ENCODE data around the gene JUN. TPM values are rescaled to one million over a fixed set of nuclear protein-coding genes. Genes with fewer than 3 reads are reported as not detected.

The JUN gene
- polyA plus RNA-seq, 4 donors = 47.4 to 394 (median 66.2) TPM

DNA sequence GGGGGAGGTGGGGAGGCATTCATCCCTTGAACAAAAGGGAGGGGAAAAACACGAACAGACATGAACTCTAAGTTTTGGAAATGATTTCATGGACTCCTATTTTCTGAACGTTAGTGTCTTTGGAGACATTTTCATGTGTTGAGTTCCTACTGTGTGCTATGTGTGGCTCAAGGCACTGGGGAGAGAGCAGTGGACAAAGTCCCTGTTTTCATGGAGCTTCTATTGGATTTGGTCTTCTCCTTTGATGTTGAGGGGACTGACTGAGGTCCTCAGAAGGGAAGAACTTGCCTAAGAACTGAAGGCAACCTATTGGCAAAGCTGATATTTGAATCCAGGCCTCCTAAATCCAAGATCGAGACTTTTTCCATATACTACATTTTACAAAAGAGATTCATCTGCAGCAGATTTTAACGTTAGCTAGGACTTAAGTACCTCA, 30.4 kb downstream of the JUN start:
- no peak for FAIRE-seq
- DNase-seq = no peak
- no peak overlapping the region for H3K4me3 ChIP-seq (ENCODE audit: low read depth in 1 of 3, low read length in 3 of 3)
- no peak overlapping the region for H3K27ac ChIP-seq (ENCODE audit: low read depth in 1 of 3, low read length in 2 of 3)
- H3K36me3 ChIP-seq (ENCODE audit: control insufficient read depth in 3 of 3, insufficient read depth in 2 of 3, low read depth in 1 of 3, low read length in 3 of 3) = no peaks in the 10 kb centered on the region
- H3K9me3 ChIP-seq (ENCODE audit: control insufficient read depth in 2 of 2, insufficient read depth in 1 of 2, low read depth in 1 of 2, low read length in 1 of 2) = no peaks in the 10 kb centered on the region
- WGBS, 3 donors = 74 to 79% (median 75%) methylated on average over 4 of the region's 4 CpGs
- no peaks in the 10 kb centered on the region for H3K27me3 ChIP-seq (ENCODE audit: control insufficient read depth in 3 of 3, insufficient read depth in 3 of 3, low read length in 3 of 3)
- peaks cover 4 to 12% (median 10%) of the 10 kb centered on the region in 3 donors for H3K4me1 ChIP-seq (ENCODE audit: control insufficient read depth in 3 of 3, insufficient read depth in 2 of 3, low read depth in 1 of 3, low read length in 2 of 3)

DNA sequence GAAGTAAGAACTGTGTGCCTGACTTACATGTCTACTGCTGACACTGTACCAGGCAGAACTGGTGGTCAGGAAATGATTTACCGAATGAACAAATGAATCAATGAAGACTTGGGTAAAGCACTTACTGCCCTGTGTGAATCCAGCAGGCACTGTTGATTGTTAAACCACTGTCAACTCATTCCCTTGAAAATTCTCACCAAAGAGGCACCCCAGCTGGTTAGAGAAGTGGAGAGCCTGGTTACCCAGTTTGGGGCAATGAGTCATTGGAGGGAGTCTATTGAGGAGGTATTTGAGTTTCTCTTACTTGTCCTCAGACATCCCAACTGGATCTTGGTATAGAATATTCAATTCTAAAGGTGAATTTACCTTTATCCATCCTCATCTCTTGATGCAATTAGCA, 34.2 kb downstream of the JUN start:
- Histone ChIP-seq H3K4me1 (ENCODE audit: control insufficient read depth in 3 of 3, insufficient read depth in 2 of 3, low read depth in 1 of 3, low read length in 2 of 3) (peaks cover 0 to 2% (median 0%) of the 10 kb centered on the region in 3 donors), H3K27ac (ENCODE audit: low read depth in 1 of 3, low read length in 2 of 3) (no peak overlapping the region), H3K27me3 (ENCODE audit: control insufficient read depth in 3 of 3, insufficient read depth in 3 of 3, low read length in 3 of 3) (no peaks in the 10 kb centered on the region), H3K36me3 (ENCODE audit: control insufficient read depth in 3 of 3, insufficient read depth in 2 of 3, low read depth in 1 of 3, low read length in 3 of 3) (no peaks in the 10 kb centered on the region), H3K4me3 (ENCODE audit: low read depth in 1 of 3, low read length in 3 of 3) (no peak overlapping the region), H3K9me3 (ENCODE audit: control insufficient read depth in 2 of 2, insufficient read depth in 1 of 2, low read depth in 1 of 2, low read length in 1 of 2) (no peaks in the 10 kb centered on the region)
- WGBS, 3 donors = 95 to 100% (median 97%) methylated on average over 1 of the region's 1 CpG
- no peak for DNase-seq
- FAIRE-seq = no peak

DNA sequence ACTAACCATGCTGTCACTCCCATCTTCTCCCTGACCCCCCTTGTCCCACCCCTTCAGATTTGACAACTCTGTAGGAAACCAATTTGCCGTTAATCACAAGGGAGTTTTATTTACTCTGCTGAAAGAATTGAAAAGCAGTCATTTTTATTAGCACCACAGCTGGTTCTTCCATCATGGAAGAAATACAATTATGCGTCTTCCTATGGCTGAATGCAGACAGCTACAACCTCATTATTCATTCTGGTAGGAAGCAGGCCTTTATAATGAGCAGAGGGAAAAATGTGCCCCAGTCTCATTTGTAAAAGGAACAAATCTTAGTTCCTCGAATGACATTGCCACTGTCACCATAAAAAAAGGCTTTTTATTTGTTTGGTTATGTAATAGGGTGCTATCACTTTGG, 35.2 kb downstream of the JUN start:
- Histone ChIP-seq H3K27me3 (ENCODE audit: control insufficient read depth in 3 of 3, insufficient read depth in 3 of 3, low read length in 3 of 3) (no peaks in the 10 kb centered on the region), H3K4me1 (ENCODE audit: control insufficient read depth in 3 of 3, insufficient read depth in 2 of 3, low read depth in 1 of 3, low read length in 2 of 3) (no peaks in the 10 kb centered on the region), H3K27ac (ENCODE audit: low read depth in 1 of 3, low read length in 2 of 3) (no peak overlapping the region), H3K36me3 (ENCODE audit: control insufficient read depth in 3 of 3, insufficient read depth in 2 of 3, low read depth in 1 of 3, low read length in 3 of 3) (no peaks in the 10 kb centered on the region), H3K9me3 (ENCODE audit: control insufficient read depth in 2 of 2, insufficient read depth in 1 of 2, low read depth in 1 of 2, low read length in 1 of 2) (no peaks in the 10 kb centered on the region), H3K4me3 (ENCODE audit: low read depth in 1 of 3, low read length in 3 of 3) (no peak overlapping the region)
- FAIRE-seq = no peak
- 45 to 57% (median 48%) methylated on average over 3 of the region's 3 CpGs for WGBS, 3 donors
- DNase-seq = no peak

DNA sequence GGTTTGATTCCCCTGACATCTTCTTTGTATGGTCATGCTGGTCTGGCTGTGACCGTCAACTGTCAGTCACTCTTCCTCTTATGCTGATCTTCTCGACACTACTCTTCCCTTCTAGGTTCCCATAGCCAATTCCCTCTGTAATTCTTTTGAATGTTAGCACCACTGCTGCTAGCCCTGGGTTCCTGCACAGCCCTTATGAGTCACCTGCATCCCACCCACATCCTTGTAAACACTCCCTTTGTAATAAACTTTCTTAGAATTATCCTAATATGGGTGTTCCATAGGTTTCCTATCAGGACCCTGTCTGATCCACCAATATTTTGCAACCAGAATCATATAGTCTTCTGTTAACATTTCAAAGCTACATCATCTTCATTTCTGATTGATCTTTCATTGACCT, 37.1 kb downstream of the JUN start:
- no peak for DNase-seq
- no peak for FAIRE-seq
- H3K9me3 ChIP-seq (ENCODE audit: control insufficient read depth in 2 of 2, insufficient read depth in 1 of 2, low read depth in 1 of 2, low read length in 1 of 2) = no peaks in the 10 kb centered on the region
- H3K4me1 ChIP-seq (ENCODE audit: control insufficient read depth in 3 of 3, insufficient read depth in 2 of 3, low read depth in 1 of 3, low read length in 2 of 3) = no peaks in the 10 kb centered on the region
- H3K4me3 ChIP-seq (ENCODE audit: low read depth in 1 of 3, low read length in 3 of 3) = no peak overlapping the region
- H3K27ac ChIP-seq (ENCODE audit: low read depth in 1 of 3, low read length in 2 of 3) = no peak overlapping the region
- WGBS, 3 donors = 90 to 98% (median 93%) methylated on average over 2 of the region's 2 CpGs
- H3K27me3 ChIP-seq (ENCODE audit: control insufficient read depth in 3 of 3, insufficient read depth in 3 of 3, low read length in 3 of 3) = no peaks in the 10 kb centered on the region
- no peaks in the 10 kb centered on the region for H3K36me3 ChIP-seq (ENCODE audit: control insufficient read depth in 3 of 3, insufficient read depth in 2 of 3, low read depth in 1 of 3, low read length in 3 of 3)

DNA sequence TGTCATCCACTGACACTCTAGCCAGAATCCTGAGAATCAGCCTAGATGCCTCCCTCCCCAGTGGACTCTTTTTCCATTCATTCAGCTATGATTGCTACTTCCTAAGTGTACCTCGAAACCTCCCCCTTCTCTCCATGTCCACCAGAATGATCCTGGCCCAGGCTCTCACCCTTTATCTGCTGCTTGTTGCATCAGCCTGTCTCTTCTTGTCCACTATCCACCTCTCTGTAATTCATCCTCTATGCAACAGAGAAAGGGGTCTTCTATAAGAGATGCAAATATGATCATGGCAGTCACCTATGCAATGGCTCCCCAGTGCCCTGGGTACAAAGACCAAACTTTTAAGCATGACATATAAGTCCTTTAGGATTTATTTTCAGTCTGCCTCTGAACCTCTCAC, 37.7 kb downstream of the JUN start:
- H3K36me3 ChIP-seq (ENCODE audit: control insufficient read depth in 3 of 3, insufficient read depth in 2 of 3, low read depth in 1 of 3, low read length in 3 of 3) = no peaks in the 10 kb centered on the region
- H3K4me3 ChIP-seq (ENCODE audit: low read depth in 1 of 3, low read length in 3 of 3) = no peak overlapping the region
- no peak overlapping the region for H3K27ac ChIP-seq (ENCODE audit: low read depth in 1 of 3, low read length in 2 of 3)
- FAIRE-seq = no peak
- DNase-seq = no peak
- no peaks in the 10 kb centered on the region for H3K9me3 ChIP-seq (ENCODE audit: control insufficient read depth in 2 of 2, insufficient read depth in 1 of 2, low read depth in 1 of 2, low read length in 1 of 2)
- no peaks in the 10 kb centered on the region for H3K4me1 ChIP-seq (ENCODE audit: control insufficient read depth in 3 of 3, insufficient read depth in 2 of 3, low read depth in 1 of 3, low read length in 2 of 3)
- 88 to 95% (median 90%) methylated on average over 1 of the region's 1 CpG for WGBS, 3 donors
- H3K27me3 ChIP-seq (ENCODE audit: control insufficient read depth in 3 of 3, insufficient read depth in 3 of 3, low read length in 3 of 3) = no peaks in the 10 kb centered on the region

DNA sequence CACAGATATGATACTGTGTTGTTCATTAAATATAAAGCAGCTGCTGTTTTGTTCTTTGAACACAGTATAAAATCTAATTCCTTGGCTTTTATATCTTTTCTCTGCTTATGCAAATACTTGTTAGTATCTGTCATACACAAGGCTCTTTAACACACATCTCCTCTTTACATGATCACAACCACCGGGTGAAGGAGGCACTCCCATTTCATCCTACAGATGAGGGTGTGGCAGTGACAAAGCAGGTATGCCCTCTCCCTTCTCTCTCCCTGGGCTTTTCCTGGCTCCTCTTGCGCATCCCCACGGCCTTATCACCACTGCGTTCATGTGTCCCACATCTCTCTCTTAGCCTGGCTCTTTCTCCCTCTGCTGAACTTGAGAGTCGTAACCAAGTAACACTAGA, 38.2 kb downstream of the JUN start:
- no peak overlapping the region for H3K4me3 ChIP-seq (ENCODE audit: low read depth in 1 of 3, low read length in 3 of 3)
- no peaks in the 10 kb centered on the region for H3K9me3 ChIP-seq (ENCODE audit: control insufficient read depth in 2 of 2, insufficient read depth in 1 of 2, low read depth in 1 of 2, low read length in 1 of 2)
- FAIRE-seq (no peak), DNase-seq (no peak)
- no peaks in the 10 kb centered on the region for H3K36me3 ChIP-seq (ENCODE audit: control insufficient read depth in 3 of 3, insufficient read depth in 2 of 3, low read depth in 1 of 3, low read length in 3 of 3)
- H3K4me1 ChIP-seq (ENCODE audit: control insufficient read depth in 3 of 3, insufficient read depth in 2 of 3, low read depth in 1 of 3, low read length in 2 of 3) = no peaks in the 10 kb centered on the region
- 42 to 62% (median 43%) methylated on average over 5 of the region's 5 CpGs for WGBS, 3 donors
- no peak overlapping the region for H3K27ac ChIP-seq (ENCODE audit: low read depth in 1 of 3, low read length in 2 of 3)
- no peaks in the 10 kb centered on the region for H3K27me3 ChIP-seq (ENCODE audit: control insufficient read depth in 3 of 3, insufficient read depth in 3 of 3, low read length in 3 of 3)

DNA sequence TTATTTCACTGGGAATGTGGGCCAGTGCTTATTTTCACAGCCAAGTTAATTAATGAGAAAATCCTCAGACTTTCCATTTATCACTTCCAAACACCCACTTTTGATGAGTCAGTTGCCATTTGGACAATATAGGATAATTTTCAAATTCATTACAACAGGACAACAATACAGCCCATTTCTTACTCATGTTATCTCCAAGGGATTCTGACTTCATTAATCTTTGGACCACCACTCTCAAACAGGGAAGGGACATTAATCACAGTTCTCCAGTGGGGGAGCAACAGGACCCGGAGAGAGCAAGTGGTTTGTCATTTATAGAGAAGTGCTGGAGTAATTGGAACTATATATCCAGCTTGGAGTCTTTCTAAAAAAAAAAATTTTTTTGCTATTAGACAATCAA, 38.7 kb downstream of the JUN start:
- Histone ChIP-seq H3K4me1 (ENCODE audit: control insufficient read depth in 3 of 3, insufficient read depth in 2 of 3, low read depth in 1 of 3, low read length in 2 of 3) (no peaks in the 10 kb centered on the region), H3K27me3 (ENCODE audit: control insufficient read depth in 3 of 3, insufficient read depth in 3 of 3, low read length in 3 of 3) (no peaks in the 10 kb centered on the region), H3K4me3 (ENCODE audit: low read depth in 1 of 3, low read length in 3 of 3) (no peak overlapping the region), H3K36me3 (ENCODE audit: control insufficient read depth in 3 of 3, insufficient read depth in 2 of 3, low read depth in 1 of 3, low read length in 3 of 3) (no peaks in the 10 kb centered on the region), H3K27ac (ENCODE audit: low read depth in 1 of 3, low read length in 2 of 3) (no peak overlapping the region), H3K9me3 (ENCODE audit: control insufficient read depth in 2 of 2, insufficient read depth in 1 of 2, low read depth in 1 of 2, low read length in 1 of 2) (no peaks in the 10 kb centered on the region)
- WGBS, 3 donors = 54 to 93% (median 73%) methylated on average over 1 of the region's 1 CpG
- no peak for FAIRE-seq
- DNase-seq = no peak

DNA sequence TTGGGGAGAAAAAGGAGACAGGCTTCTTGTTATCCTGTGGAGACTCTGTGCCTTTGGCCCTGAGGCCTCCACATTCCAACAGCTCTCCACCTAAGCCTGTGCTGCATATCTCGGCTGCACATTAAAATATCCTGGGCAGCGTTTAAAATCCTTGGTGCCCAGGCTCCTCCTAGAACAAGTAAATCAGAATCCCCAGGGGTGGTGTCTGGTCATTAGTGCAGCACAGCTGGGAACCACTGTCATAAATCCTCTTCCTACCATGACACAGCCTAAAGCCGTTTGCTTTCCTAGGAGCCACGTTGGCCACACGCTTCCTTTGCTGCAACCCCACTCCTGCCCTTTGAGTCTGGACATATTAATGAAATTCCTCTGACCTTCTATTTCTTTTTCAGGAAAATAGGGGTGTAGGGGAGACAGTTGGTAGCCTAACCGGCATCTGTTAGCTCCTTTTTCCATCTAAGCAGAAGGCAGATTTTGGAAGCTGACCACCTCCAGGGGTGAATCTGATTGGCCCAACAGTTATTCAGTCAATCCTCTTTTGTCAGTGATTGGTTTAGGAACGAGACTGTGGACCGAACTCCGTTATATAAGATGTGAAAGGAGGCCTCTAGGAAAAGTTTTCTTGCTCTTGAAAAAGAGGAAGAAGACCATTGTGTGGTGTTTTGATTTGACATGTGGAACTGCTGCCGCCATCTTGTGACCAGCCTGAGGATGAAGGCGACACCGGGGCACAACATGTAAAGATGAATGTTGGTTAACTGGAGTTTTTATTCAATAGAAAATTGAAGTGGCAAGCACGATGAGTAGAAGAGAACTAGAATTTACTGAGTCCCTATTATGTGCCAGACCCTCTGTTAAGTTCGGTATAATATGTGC, 41.9 kb downstream of the JUN start:
- H3K27ac ChIP-seq (ENCODE audit: low read depth in 1 of 3, low read length in 2 of 3) = no peak overlapping the region
- H3K4me3 ChIP-seq (ENCODE audit: low read depth in 1 of 3, low read length in 3 of 3) = no peak overlapping the region
- DNase-seq (no peak), FAIRE-seq (no peak)
- H3K36me3 ChIP-seq (ENCODE audit: control insufficient read depth in 3 of 3, insufficient read depth in 2 of 3, low read depth in 1 of 3, low read length in 3 of 3) = no peaks in the 10 kb centered on the region
- no peaks in the 10 kb centered on the region for H3K4me1 ChIP-seq (ENCODE audit: control insufficient read depth in 3 of 3, insufficient read depth in 2 of 3, low read depth in 1 of 3, low read length in 2 of 3)
- 92 to 95% (median 93%) methylated on average over 14 of the region's 14 CpGs for WGBS, 3 donors
- H3K9me3 ChIP-seq (ENCODE audit: control insufficient read depth in 2 of 2, insufficient read depth in 1 of 2, low read depth in 1 of 2, low read length in 1 of 2) = no peaks in the 10 kb centered on the region
- no peaks in the 10 kb centered on the region for H3K27me3 ChIP-seq (ENCODE audit: control insufficient read depth in 3 of 3, insufficient read depth in 3 of 3, low read length in 3 of 3)
